GM12891 (cell line): ENCODE data around the gene APC.

ENCODE experiments used
- DNase-seq: peaks from one replicate; pipeline ENCODE4 v3.0.0; 2011; ENCODE audit warnings: low spot score; ENCODE audit not compliant: insufficient read length
- FAIRE-seq: peaks from 2 replicates; lab custom pipeline; 2011; peaks lifted over from hg19 to GRCh38; lab: Jason Lieb, UNC
- PAX5 ChIP-seq: IDR thresholded peaks from 2 replicates; pipeline ENCODE4 v1.6.1; 2011; ENCODE audit warnings: low read length, moderate library complexity, mild to moderate bottlenecking; ENCODE audit not compliant: insufficient read depth, severe bottlenecking
- POLR2A ChIP-seq: IDR thresholded peaks from 2 replicates; pipeline ENCODE4 v1.6.1; 2011; ENCODE audit warnings: low read depth, low read length, control low read depth
- POLR2AphosphoS5 ChIP-seq: IDR thresholded peaks from 2 replicates; pipeline ENCODE4 v1.6.1; 2011; ENCODE audit warnings: low read depth, low read length, control low read depth
- POU2F2 ChIP-seq: IDR thresholded peaks from 2 replicates; pipeline ENCODE4 v1.6.1; 2011; ENCODE audit warnings: low read depth, mild to moderate bottlenecking, control low read depth, low read length, moderate library complexity
- SPI1 ChIP-seq: IDR thresholded peaks from 2 replicates; pipeline ENCODE4 v1.6.1; 2011; ENCODE audit warnings: low read depth, low read length, control low read depth
- TAF1 ChIP-seq: IDR thresholded peaks from 2 replicates; pipeline ENCODE4 v1.6.1; 2011; ENCODE audit warnings: low read depth, low read length, control low read depth

APC gene

DNA sequence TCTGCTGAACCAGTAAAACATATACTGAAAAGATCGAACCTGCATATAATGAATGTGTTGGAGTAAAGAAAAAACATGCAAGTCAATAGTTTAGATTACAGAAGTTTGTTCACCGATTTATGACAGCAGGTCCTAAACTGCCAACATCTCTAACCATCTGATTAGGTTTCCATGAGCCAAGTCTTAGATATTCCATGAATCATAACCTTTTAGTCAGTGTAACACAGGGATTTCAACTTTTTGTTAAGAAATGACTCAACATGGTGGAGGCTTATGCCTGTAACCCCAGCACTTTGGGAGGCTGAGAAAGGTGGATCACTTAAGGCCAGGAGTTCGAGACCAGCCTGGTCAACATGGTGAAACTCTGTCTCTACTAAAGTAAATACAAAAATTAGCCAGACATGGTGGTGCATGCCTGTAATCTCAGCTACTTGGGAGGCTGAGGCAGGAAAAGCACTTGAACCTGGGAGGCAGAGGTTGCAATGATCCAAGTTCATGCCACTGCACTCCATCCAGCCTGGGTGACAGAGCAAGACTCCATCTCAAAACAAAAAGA is 38.7 kb downstream of the APC start:
- no peak for TF ChIP-seq POU2F2
- TF ChIP-seq POLR2AphosphoS5, result no peak
- no peak for TF ChIP-seq POLR2A
- TF ChIP-seq TAF1, result no peak
- TF ChIP-seq PAX5, result no peak
- no peak for TF ChIP-seq SPI1
- DNase-seq, result no peak
- FAIRE-seq, result no peak

DNA sequence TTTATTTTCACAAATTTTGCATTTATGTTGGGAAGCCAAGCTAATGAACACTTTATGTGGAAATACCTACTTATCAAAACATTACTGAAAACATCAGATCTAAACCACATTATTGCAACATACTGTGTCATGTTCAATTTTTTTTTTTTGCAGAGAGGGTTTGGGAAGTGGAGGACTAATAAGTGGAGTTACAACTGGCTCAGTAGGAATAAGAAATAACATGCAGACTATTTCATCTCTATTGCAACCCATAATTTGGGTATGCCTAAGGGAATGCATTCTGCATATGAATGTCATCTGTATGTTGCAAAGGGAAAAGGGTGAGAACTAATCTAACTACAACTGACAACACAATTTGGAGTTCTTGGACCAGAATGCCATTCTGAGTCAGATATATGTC is 41.8 kb downstream of the APC start:
- no peak for TF ChIP-seq POLR2AphosphoS5
- no peak for TF ChIP-seq POU2F2
- no peak for TF ChIP-seq POLR2A
- no peak for TF ChIP-seq SPI1
- no peak for TF ChIP-seq PAX5
- no peak for TF ChIP-seq TAF1

DNA sequence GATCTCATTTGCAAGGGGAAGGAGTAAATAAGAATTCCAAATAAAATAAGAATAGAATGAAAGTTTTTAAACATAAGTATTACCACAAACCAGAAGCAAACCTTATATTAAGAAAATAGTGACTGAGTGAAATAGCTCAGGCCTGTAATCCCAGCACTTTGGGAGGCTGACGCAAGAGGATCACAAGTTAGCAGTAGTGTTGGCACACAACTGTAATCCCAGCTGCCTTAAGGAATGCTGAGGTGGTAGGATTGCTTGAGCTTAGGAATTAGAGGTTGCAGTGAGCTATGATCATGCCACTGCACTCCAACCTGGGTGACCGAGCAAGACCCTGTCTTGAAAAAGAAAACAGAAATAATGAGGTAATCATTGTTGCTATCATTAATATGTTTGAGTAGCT is 47.0 kb downstream of the APC start:
- DNase-seq (no peak), FAIRE-seq (no peak)
- TF ChIP-seq SPI1, result no peak
- TF ChIP-seq PAX5, result no peak
- TF ChIP-seq POU2F2, result no peak
- no peak for TF ChIP-seq POLR2A
- no peak for TF ChIP-seq TAF1
- no peak for TF ChIP-seq POLR2AphosphoS5

More for the DNA sequence above, 41.8 kb downstream of the APC start:
- peak; percentile 35 for FAIRE-seq
- no peak for DNase-seq

DNA sequence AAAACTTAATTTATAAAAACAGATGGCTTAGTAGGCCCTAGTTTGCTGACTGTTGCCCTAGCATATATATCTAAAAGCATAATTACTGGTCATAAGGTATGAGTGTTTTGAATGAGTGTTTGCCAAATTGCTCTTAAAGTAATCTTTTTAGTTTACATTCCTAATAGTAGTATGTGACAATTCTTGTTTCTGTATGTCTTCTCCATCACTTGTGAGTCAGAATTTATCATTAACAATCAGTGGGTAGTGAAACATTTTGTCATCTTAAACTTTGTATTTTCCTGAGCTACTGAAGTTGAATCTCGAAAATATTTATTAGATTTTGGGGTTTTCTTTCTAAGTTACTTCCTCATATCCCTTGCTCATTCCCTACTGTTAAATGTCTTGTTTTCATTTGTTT is 49.6 kb downstream of the APC start:
- no peak for DNase-seq
- FAIRE-seq, result no peak
- TF ChIP-seq SPI1 (no peak), POU2F2 (no peak), POLR2AphosphoS5 (no peak), PAX5 (no peak), POLR2A (no peak), TAF1 (no peak)

DNA sequence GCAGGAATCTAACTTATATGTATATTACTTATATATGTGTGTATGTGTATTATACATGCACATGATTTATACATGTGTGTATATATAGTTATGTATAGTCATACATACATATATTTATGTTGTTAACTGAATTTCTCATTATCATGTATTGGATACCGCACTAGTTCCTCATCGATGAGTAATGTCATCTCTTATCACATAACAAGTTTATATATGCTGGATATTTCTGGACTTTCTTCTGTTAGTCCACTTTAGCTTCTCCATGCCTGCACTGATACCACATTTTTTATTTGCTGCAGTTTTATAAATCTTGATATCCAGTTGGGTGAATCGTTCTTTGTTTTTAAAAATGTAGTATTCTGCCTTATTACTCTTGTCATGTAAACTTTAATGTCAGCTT is 50.2 kb downstream of the APC start:
- FAIRE-seq (no peak), DNase-seq (no peak)
- TF ChIP-seq TAF1, result no peak
- TF ChIP-seq PAX5, result no peak
- no peak for TF ChIP-seq SPI1

DNA sequence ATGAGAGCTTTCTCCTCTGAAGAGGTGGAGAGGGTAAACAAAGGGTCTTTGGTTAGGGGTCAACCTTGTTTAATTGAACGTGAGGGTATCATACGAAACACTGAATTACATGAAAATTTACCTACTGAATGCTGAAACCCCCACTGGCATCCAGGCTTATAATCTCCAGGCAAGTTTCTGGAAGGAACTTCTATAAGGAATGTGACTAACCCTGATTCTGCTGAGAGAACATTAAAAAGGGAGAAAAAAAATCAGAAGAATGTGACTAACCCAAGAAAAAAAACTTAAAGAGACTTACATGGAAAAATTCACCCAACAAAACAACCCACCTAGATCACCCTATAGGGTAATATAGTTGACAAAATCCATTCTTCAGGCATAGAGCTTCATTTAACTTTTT is 55.5 kb downstream of the APC start:
- FAIRE-seq (no peak), DNase-seq (no peak)
- no peak for TF ChIP-seq PAX5
- no peak for TF ChIP-seq SPI1
- no peak for TF ChIP-seq POU2F2
- no peak for TF ChIP-seq POLR2AphosphoS5
- no peak for TF ChIP-seq TAF1
- TF ChIP-seq POLR2A, result no peak

DNA sequence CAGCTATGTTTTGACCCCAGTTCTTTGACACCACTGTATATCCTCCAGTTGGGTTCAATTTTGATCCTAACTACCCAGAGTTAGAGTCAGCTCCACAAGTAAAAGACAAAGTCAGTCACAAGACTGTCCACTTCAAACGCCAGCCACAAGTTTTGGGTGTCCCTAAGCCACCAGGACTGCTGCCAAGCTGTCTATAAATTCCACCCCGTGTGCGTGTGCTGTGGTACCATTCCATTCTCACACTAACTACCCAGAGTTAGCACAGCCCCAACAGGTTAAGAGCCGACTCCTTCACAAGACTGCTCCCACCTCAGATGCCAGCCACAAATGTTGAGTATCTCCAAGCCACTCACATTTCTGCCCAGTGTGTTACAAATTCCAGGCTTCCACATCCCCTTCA is 56.7 kb downstream of the APC start:
- TF ChIP-seq SPI1 (no peak), POLR2A (no peak), POLR2AphosphoS5 (no peak), POU2F2 (no peak), TAF1 (no peak)
- DNase-seq (no peak), FAIRE-seq (peak; percentile 13)

DNA sequence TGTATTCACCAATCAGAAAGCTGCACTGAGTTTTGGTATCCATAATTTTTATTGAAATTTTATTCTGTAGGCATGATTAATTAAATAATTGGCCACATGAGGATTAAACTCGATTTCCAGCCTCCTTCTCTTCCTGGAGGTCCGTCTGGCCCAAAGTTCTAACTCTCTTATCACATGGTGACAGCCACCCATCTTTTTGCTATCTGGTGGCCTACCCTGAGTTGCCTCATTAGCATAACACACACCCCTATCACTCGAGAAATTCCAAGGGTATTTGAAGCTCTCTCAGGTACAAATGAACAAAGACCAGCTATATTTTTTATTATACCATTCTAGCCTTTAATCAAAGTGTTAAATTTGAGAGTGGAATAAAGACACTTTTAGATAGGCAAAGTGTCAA is 57.7 kb downstream of the APC start:
- FAIRE-seq (no peak), DNase-seq (no peak)

DNA sequence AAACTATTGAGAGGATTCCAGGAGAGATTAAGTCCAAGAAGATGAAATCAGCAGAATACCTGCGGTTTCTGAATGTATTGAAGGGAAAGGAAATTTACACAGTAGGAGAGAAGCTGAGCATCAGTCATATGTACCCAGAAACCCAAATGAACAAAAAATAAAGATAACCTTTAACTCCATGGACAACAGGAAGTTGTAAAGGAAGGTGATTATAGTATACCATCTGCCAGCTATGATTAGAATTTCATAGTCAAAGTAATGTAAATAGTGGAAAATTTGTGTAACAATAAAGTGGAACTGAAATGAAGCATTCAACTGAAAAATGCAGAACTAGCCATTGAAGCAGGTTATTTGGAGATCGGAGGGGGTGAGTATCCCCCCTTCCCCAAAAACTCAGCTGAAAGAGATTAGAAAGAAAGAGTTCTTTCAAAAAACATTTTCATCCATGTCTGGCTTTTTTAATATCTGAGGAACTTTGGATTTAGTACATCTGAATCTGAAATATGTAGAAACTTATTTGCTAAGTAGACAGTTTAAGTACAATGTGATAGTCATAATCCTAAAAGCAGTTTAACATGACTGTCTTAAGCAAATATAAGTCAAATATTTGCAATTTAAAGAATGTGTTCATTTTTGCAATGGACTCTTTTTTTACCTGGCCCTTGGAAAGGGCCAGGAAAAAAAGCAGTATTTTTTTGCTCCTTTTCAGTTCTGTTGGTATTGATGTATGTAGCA is 58.4 kb downstream of the APC start:
- DNase-seq, result no peak
- no peak for FAIRE-seq
- TF ChIP-seq SPI1 (peak; percentile 57), TAF1 (no peak), POU2F2 (no peak)

More for the DNA sequence above, 57.7 kb downstream of the APC start:
- TF ChIP-seq SPI1 (no peak), TAF1 (no peak), POLR2AphosphoS5 (no peak), PAX5 (no peak), POLR2A (no peak), POU2F2 (no peak)

DNA sequence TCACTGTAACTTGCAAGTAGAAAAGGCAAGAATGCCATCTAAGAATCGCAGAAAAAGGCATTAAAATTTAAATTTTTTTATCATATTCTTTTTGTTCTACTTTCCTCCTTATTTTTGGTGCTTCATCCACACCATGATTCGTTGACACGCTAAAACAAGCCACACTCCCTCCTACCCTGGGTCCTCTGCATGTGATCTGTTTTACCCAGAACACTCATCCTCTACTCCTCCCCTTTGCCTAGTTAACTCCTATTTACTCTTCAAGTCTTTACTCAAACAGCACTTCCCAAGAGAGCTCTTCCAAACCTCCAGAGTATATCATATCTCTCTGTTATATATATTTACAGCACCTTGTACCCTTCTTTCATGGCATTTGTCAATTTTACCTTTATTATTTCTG is 62.0 kb downstream of the APC start:
- FAIRE-seq (no peak), DNase-seq (no peak)
- no peak for TF ChIP-seq POLR2AphosphoS5
- no peak for TF ChIP-seq POU2F2
- no peak for TF ChIP-seq POLR2A
- TF ChIP-seq TAF1, result no peak
- no peak for TF ChIP-seq PAX5
